Measurements from ENCODE around the gene PARP8. TPM values are rescaled to one million over a fixed set of nuclear protein-coding genes. Genes with fewer than 3 reads are reported as not detected.

Gene PARP8
- total and polyA plus RNA-seq, 2 of the 8 experiments (the other 6 are each of a cell fraction or from before 2014, with no cell fraction given) = 16.6 to 30.6 TPM

- Histone ChIP-seq H3K18ac (ENCODE audit: extremely low read depth, low read length) (no peak overlapping the region), H2BK120ac (replicated peaks; ENCODE audit: low read depth, low read length) (no peak overlapping the region), H3K79me2 (ENCODE audit: control insufficient read depth in 1 of 2, insufficient read depth in 2 of 2, low read length in 2 of 2) (no peaks in the 10 kb centered on the region), H3K9me3 (ENCODE audit: insufficient read depth in 2 of 2, low read depth in 1 of 2, low read length in 1 of 2) (no peaks in the 10 kb centered on the region), H4K5ac (ENCODE audit: insufficient read length, low read depth, low read length) (no peak overlapping the region), H2BK15ac (ENCODE audit: low read length) (no peak overlapping the region), H3K4ac (replicated peaks; ENCODE audit: insufficient read length, low read depth, low read length) (no peak overlapping the region), H2AFZ (ENCODE audit: low read length) (no peak overlapping the region), H3K27me3 (replicated peaks in 1 of 4; ENCODE audit: control insufficient read depth in 3 of 4, extremely low read depth in 1 of 4, insufficient read depth in 3 of 4, low read length in 3 of 4) (no peaks in the 10 kb centered on the region), H3K9ac (replicated peaks in 1 of 4; ENCODE audit: extremely low read depth in 1 of 4, low read depth in 3 of 4, low read length in 3 of 4) (no peak overlapping the region), H2BK5ac (ENCODE audit: low read depth, low read length) (no peak overlapping the region), H3K4me3 (ENCODE audit: extremely low read depth in 1 of 4, insufficient read depth in 2 of 4, low read depth in 3 of 4, low read length in 4 of 4) (no peak overlapping the region), H3K4me1 (replicated peaks in 1 of 4; ENCODE audit: control insufficient read depth in 3 of 4, insufficient read depth in 4 of 4, low read length in 3 of 4) (no peaks in the 10 kb centered on the region), H2BK12ac (ENCODE audit: low read depth, low read length) (no peak overlapping the region), H4K20me1 (replicated peaks in 1 of 2; ENCODE audit: control insufficient read depth in 1 of 2, insufficient read depth in 2 of 2, low read length in 2 of 2) (no peaks in the 10 kb centered on the region), H3K4me2 (ENCODE audit: insufficient read depth in 1 of 2, low read depth in 2 of 2, low read length in 2 of 2) (no peak overlapping the region), H3K79me1 (ENCODE audit: low read depth, low read length) (no peaks in the 10 kb centered on the region), H4K8ac (ENCODE audit: extremely low read depth, insufficient read depth, low read length) (no peak overlapping the region), H3K56ac (replicated peaks; ENCODE audit: insufficient read length, low read depth, low read length) (no peak overlapping the region), H2AK5ac (ENCODE audit: low read depth, low read length) (no peak overlapping the region), H3K23ac (ENCODE audit: insufficient read length) (no peak overlapping the region), H4K91ac (replicated peaks; ENCODE audit: insufficient read length, low read length) (no peak overlapping the region), H3K23me2 (ENCODE audit: low read depth, low read length) (no peaks in the 10 kb centered on the region), H3K27ac (ENCODE audit: low read depth, low read length) (no peak overlapping the region), H2BK20ac (ENCODE audit: low read length) (no peak overlapping the region), H3K14ac (ENCODE audit: insufficient read length) (no peak overlapping the region), H3K36me3 (ENCODE audit: control insufficient read depth in 2 of 4, insufficient read depth in 4 of 4, low read length in 3 of 4) (no peaks in the 10 kb centered on the region)
- ChIA-PET CTCF (ENCODE audit: partially characterized antibody) (no interaction called here), POLR2A (ENCODE audit: partially characterized antibody) (no interaction called here)
- DNase-seq (ENCODE audit: low read depth in 1 of 2, low spot score in 2 of 2) (no peak), FAIRE-seq (no peak)
- 79% methylated on average over 1 of the region's 1 CpG; no CpG with 5 or more reads in 1 of the 2 experiments for WGBS, 2 experiments (ENCODE audit: extremely low coverage in 1 of 2, insufficient coverage in 1 of 2, insufficient read length in 1 of 2, insufficient replicate concordance in 2 of 2, low coverage in 1 of 2, low lambda C conversion rate in 2 of 2, missing lambda C conversion rate in 1 of 2)
- no peak for TF ChIP-seq SIX5 (IDR thresholded peaks at IDR 0.05; ENCODE audit: low read depth, low read length)
- TF ChIP-seq SP2 (IDR thresholded peaks at IDR 0.05; ENCODE audit: low read length) = no peak
- no peak for TF ChIP-seq KDM5A (IDR thresholded peaks at IDR 0.05; ENCODE audit: low read length)
- TF ChIP-seq TCF12 (IDR thresholded peaks at IDR 0.05; ENCODE audit: low read depth, low read length) = no peak
- TF ChIP-seq EGR1 (IDR thresholded peaks at IDR 0.05; ENCODE audit: borderline replicate concordance, low read depth, low read length) = no peak
- TF ChIP-seq TAF7 (optimal IDR thresholded peaks at IDR 0.05; ENCODE audit: borderline replicate concordance, low read depth, low read length) = no peak
- TF ChIP-seq JUND (IDR thresholded peaks at IDR 0.05; ENCODE audit: low read length) = no peak
These were observed 188.6 kb downstream of the PARP8 start for GRCh38 chr5:50855001-50855400.

Measured in H1 (cell line).